ENCODE measurements around the gene PCYT1A. TPM values are rescaled to one million over a fixed set of nuclear protein-coding genes. Genes with fewer than 3 reads are reported as not detected.

PCYT1A gene
- total RNA-seq, 1 experiment from 2014 or later: 52.2 TPM

GRCh38 chr3:196273655-196274054 is 13.9 kb downstream of the PCYT1A start:
- no peak for TF ChIP-seq CTCF (IDR thresholded peaks at IDR 0.05; ENCODE audit: insufficient read depth in 1 of 2, low read depth in 1 of 2, low read length in 1 of 2, severe bottlenecking in 1 of 2, unreplicated experiment in 1 of 2)
- Mint-ChIP-seq H3K36me3 (ENCODE audit: insufficient read depth, unreplicated experiment) (peaks cover 30% of the 10 kb centered on the region), H3K27ac (ENCODE audit: unreplicated experiment) (no peak overlapping the region), H3K9me3 (ENCODE audit: unreplicated experiment) (peaks cover 10% of the 10 kb centered on the region), H3K4me3 (ENCODE audit: unreplicated experiment) (no peak overlapping the region), H3K4me1 (ENCODE audit: low read depth, unreplicated experiment) (peaks cover 6% of the 10 kb centered on the region), H3K27me3 (ENCODE audit: insufficient read depth, unreplicated experiment) (no peaks in the 10 kb centered on the region)
- H3K4me1 ChIP-seq: peaks cover 7% of the 10 kb centered on the region
- DNase-seq: no peak
- H3K9me3 ChIP-seq: peaks cover 3% of the 10 kb centered on the region; the same call in 1 of the 2 replicates
- ChIA-PET POLR2A (no interaction called here), CTCF (no interaction called here)
- BruUV-seq (replicated peaks): no TSS peak
- intact Hi-C loops (cut with micrococcal nuclease; ENCODE audit: unreplicated experiment): no loop called here
- H3K36me3 ChIP-seq (ENCODE audit: control insufficient read depth, insufficient read depth, low read length): no peaks in the 10 kb centered on the region; the same call in 1 of the 2 replicates
- no peak overlapping the region for H3K4me3 ChIP-seq (ENCODE audit: low read depth, low read length)
- H3K27me3 ChIP-seq (replicated peaks; ENCODE audit: control insufficient read depth, insufficient read depth, low read length): no peaks in the 10 kb centered on the region

- H3K36me3 Mint-ChIP-seq (ENCODE audit: insufficient read depth, unreplicated experiment): peaks cover 30% of the 10 kb centered on the region
- CTCF ChIA-PET: no interaction called here
These were observed 14.7 kb downstream of the PCYT1A start for GRCh38 chr3:196272826-196273225.

GRCh38 chr3:196270499-196270898 is 17.0 kb downstream of the PCYT1A start:
- Mint-ChIP-seq H3K4me3 (ENCODE audit: unreplicated experiment) (no peak overlapping the region), H3K36me3 (ENCODE audit: insufficient read depth, unreplicated experiment) (peaks cover 38% of the 10 kb centered on the region), H3K27ac (ENCODE audit: unreplicated experiment) (no peak overlapping the region), H3K9me3 (ENCODE audit: unreplicated experiment) (peaks cover 8% of the 10 kb centered on the region), H3K4me1 (ENCODE audit: low read depth, unreplicated experiment) (peaks cover 6% of the 10 kb centered on the region), H3K27me3 (ENCODE audit: insufficient read depth, unreplicated experiment) (no peaks in the 10 kb centered on the region)
- intact Hi-C loops (cut with micrococcal nuclease; ENCODE audit: unreplicated experiment): no loop called here
- no peak for DNase-seq
- ChIA-PET POLR2A (interaction anchor here (0.6 kb wide), 1 partner anchor 18 kb away, joined by 3 read pairs; no protein-coding TSS in a partner anchor), CTCF (no interaction called here)
- BruUV-seq (replicated peaks): no TSS peak
- Histone ChIP-seq H3K36me3 (ENCODE audit: control insufficient read depth, insufficient read depth, low read length) (no peaks in the 10 kb centered on the region; the same call in 1 of the 2 replicates), H3K4me1 (no peaks in the 10 kb centered on the region), H3K9me3 (peaks cover 3% of the 10 kb centered on the region; the same call in 1 of the 2 replicates), H3K27me3 (replicated peaks; ENCODE audit: control insufficient read depth, insufficient read depth, low read length) (no peaks in the 10 kb centered on the region), H3K4me3 (ENCODE audit: low read depth, low read length) (no peak overlapping the region)
- TF ChIP-seq CTCF (IDR thresholded peaks at IDR 0.05; ENCODE audit: insufficient read depth in 1 of 2, low read depth in 1 of 2, low read length in 1 of 2, severe bottlenecking in 1 of 2, unreplicated experiment in 1 of 2): no peak

More at GRCh38 chr3:196272826-196273225, 14.7 kb downstream of the PCYT1A start:
- peaks cover 3% of the 10 kb centered on the region; the same call in 1 of the 2 replicates for H3K9me3 ChIP-seq
- POLR2A ChIA-PET: no interaction called here
- Mint-ChIP-seq H3K27ac (ENCODE audit: unreplicated experiment) (no peak overlapping the region), H3K27me3 (ENCODE audit: insufficient read depth, unreplicated experiment) (no peaks in the 10 kb centered on the region), H3K9me3 (ENCODE audit: unreplicated experiment) (peaks cover 10% of the 10 kb centered on the region), H3K4me1 (ENCODE audit: low read depth, unreplicated experiment) (peaks cover 6% of the 10 kb centered on the region), H3K4me3 (ENCODE audit: unreplicated experiment) (no peak overlapping the region)
- no peaks in the 10 kb centered on the region for H3K4me1 ChIP-seq
- intact Hi-C loops (cut with micrococcal nuclease; ENCODE audit: unreplicated experiment): no loop called here
- DNase-seq: no peak
- no peak for TF ChIP-seq CTCF (IDR thresholded peaks at IDR 0.05; ENCODE audit: insufficient read depth in 1 of 2, low read depth in 1 of 2, low read length in 1 of 2, severe bottlenecking in 1 of 2, unreplicated experiment in 1 of 2)
- H3K36me3 ChIP-seq (ENCODE audit: control insufficient read depth, insufficient read depth, low read length): no peaks in the 10 kb centered on the region; the same call in 1 of the 2 replicates
- no peaks in the 10 kb centered on the region for H3K27me3 ChIP-seq (replicated peaks; ENCODE audit: control insufficient read depth, insufficient read depth, low read length)
- no TSS peak for BruUV-seq (replicated peaks)
- H3K4me3 ChIP-seq (ENCODE audit: low read depth, low read length): no peak overlapping the region

All from Caco-2 (cell line).